GM21447 (cell line): ENCODE data around the gene MTHFD2L.
"Not testable (repeated sequence)": the region's sequence is repeated elsewhere in the genome, so short reads cannot be mapped to it uniquely, and the experiment has no call there.

ENCODE experiments used
- ATAC-seq: cut with Tn5 transposase; IDR thresholded peaks from one replicate; pipeline ENCODE4 v1.9.1; 2021; ENCODE audit not compliant: unreplicated experiment

MTHFD2L gene

GRCh38 chr4:74328501-74328900 is 170.6 kb downstream of the MTHFD2L start:
- ATAC-seq = no peak

DNA sequence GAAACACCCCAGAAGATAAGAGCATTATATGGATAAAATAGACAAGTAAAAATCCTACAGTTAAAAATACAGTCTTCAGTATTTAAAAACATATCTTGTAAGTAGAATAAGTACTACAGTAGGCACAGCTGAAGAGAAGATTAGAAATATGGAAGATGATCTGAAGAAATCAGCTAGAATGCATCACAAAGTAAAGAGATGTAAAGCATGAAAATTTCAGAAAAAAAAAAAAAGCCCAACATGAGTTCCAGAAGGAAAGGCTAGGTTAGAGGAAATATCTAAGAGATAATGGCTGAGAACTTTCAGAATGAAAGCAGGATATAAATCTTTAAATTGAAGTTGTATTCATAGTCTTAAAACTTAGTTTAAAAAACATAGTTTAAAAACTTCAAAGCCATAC is 171.4 kb downstream of the MTHFD2L start:
- ATAC-seq = no peak

DNA sequence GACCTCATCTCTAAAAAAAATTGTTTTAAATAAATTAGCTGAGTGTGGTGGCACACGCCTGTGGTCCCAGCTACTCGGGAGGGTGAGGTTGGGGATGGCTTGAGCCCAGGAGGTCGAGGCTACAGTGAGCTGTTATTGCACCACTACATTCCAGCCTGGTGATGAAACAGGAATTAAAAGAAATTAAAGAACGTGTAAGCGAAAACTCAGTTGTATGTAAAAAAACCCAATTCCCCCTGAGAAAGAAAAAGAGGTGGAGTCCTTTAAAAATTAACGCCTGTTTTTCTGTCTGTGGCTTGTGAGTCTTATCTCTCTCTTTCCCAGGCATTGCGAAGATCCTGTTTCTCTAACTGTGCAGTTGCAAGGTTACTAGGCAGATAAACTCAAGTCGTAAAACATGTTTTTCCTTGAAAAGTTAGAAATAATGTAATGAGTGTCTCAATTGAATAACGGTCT is 172.4 kb downstream of the MTHFD2L start:
- ATAC-seq = no peak

DNA sequence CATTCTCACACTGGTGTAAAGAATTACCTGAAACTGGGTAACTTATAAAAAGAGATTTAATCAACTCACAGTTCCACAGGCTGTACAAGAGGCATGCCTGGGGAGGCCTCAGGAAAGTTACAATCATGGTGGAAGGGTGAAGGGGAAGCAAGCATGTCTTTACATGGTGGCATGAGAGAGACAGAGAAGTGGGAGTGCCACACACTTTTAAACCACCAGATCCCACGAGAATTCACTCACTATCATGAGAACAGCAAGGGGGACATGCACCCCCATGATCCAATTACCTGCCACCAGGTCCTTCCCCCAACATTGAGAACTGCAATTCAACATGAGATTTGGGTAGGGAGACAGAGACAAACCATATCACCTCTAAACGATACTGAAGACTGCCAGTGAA is 173.3 kb downstream of the MTHFD2L start:
- no peak for ATAC-seq

DNA sequence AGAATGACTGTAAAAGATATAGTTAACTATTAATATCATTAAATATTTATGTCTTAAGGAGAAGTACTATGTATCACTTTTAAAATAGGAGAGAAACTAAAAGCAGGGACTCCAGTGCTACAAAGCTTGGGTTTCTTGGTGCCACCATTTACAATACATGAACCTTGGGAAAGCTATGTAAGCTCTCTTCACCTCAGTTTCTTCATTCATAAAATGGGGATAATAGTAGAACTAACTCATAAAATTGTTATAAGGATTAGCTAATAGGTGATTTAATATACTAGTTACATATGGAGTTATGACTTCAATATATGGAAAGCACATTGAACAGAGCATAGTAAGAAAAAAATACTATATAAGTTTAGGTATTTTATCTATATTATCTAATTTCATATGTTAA is 174.0 kb downstream of the MTHFD2L start:
- no peak for ATAC-seq

DNA sequence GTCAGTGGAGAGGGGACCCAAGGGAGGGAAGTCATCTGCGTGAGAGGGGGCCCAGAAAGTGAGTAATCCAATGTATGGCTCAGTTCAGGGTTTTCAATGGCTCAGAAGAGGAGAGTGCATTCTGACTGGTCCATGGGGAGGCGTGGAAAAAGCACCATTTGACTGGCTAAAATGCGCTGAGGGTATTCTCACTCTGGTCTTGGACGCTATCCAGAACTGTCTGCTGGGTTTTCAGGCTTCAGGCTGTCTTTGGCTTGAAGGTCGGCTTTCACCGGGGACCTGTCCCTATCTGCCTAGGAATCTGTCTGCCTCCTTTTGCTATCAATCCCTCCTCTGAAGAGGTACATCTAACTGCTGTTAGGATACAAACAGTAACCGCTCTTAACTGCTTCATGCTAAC is 176.7 kb downstream of the MTHFD2L start:
- ATAC-seq = no peak

DNA sequence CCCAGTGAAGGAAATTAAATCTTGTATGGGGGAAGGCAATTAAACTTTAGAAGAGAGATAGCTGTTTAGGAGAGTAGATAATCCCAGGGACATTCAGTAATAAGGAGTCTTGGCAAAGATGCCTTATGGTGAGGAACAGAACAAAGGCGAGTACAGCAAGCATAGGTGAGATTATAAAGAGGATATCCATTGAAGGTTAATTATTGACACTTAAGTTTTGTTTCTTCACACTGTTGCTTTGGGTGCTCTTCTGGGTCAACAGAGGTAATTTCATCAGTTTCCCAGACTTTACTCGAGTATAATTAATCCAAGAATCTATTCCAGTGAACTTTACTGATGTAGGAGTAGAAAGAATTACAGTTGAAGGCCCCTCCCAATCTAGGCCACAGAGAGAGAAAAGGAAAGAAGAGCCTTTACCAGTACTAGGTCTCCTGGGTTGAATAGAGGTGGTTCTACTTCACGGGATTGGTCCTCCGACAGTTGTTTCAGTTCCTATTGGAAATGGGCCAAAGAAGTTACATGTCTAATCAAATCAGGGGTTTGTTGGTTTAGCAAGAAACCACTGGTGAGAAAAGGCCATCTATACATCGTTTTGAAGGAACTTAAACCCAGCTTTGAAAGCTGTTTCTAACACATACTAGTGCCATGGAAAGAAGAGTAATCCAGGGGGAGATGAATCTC is 177.6 kb downstream of the MTHFD2L start:
- no peak for ATAC-seq

GRCh38 chr4:74338792-74339333 is 180.9 kb downstream of the MTHFD2L start:
- ATAC-seq = no peak

- no peak for ATAC-seq
These were observed 181.6 kb downstream of the MTHFD2L start for GRCh38 chr4:74339501-74339900.

DNA sequence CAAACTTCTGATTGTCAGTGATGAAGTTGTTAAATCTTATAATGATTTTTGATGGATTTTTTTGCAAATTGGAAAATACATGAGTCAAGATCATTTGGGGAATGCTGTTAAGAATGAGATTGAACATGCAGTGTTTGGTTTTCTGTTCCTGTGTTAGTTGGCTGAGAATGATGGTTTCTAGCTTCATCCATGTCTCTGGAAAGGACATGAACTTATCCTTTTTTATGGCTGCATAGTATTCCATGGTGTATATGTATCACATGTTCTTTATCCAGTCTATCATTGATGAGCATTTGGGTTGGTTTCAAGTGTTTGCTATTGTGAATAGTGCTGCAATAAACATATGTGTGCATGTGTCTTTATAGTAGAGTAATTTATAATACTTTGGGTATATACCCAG is 182.5 kb downstream of the MTHFD2L start:
- not testable (repeated sequence) for ATAC-seq

GRCh38 chr4:74344031-74344430 is 186.1 kb downstream of the MTHFD2L start:
- no peak for ATAC-seq
